ENCODE data around the gene CSF3. TPM values are rescaled to one million over a fixed set of nuclear protein-coding genes. Genes with fewer than 3 reads are reported as not detected.

Gene CSF3
- total and polyA plus RNA-seq, 2 donors (not counting 1 experiment from before 2014, with no cell fraction given): not detected

GRCh38 chr17:40038882-40039513, 23.8 kb downstream of the CSF3 start:
- Histone ChIP-seq H3K79me2 (ENCODE audit: control insufficient read depth, insufficient read depth, low read length) (no peaks in the 10 kb centered on the region), H3K27ac (ENCODE audit: insufficient read depth, low read length) (peak overlapping the region; percentile 81), H3K9me3 (ENCODE audit: control insufficient read depth, insufficient read depth, low read depth, low read length) (no peaks in the 10 kb centered on the region), H3K4me2 (ENCODE audit: extremely low read depth, insufficient read depth, low read length) (peak overlapping the region; percentile 84), H2AFZ (ENCODE audit: low read length) (peak overlapping the region; percentile 26), H3K4me3 (replicated peaks in 1 of 4; ENCODE audit: control extremely low read depth in 1 of 4, insufficient read depth in 1 of 4, low read depth in 3 of 4, low read length in 4 of 4) (no peak overlapping the region), H3K36me3 (ENCODE audit: control insufficient read depth, insufficient read depth, low read length) (peaks cover 7% of the 10 kb centered on the region), H3K4me1 (ENCODE audit: control insufficient read depth, extremely low read depth, insufficient read depth, low read length) (peaks cover 6% of the 10 kb centered on the region), H3K27me3 (ENCODE audit: control insufficient read depth, insufficient read depth, low read length) (no peaks in the 10 kb centered on the region), H3K9ac (ENCODE audit: insufficient read depth, low read length) (no peak overlapping the region), H4K20me1 (ENCODE audit: control insufficient read depth, extremely low read depth, insufficient read depth, low read length) (no peaks in the 10 kb centered on the region)
- DNase-seq (ENCODE audit: low read depth in 2 of 2): peak; percentile 79 to 91
- peak; percentile 75 to 89 for TF ChIP-seq CTCF (conservative IDR thresholded peaks at IDR 0.05 in 1 of 2, IDR thresholded peaks at IDR 0.05 in 1 of 2; ENCODE audit: low read depth in 1 of 2, low read length in 2 of 2)
- no peak for TF ChIP-seq EZH2 (IDR thresholded peaks at IDR 0.05; ENCODE audit: low read length, missing control alignments)

DNA sequence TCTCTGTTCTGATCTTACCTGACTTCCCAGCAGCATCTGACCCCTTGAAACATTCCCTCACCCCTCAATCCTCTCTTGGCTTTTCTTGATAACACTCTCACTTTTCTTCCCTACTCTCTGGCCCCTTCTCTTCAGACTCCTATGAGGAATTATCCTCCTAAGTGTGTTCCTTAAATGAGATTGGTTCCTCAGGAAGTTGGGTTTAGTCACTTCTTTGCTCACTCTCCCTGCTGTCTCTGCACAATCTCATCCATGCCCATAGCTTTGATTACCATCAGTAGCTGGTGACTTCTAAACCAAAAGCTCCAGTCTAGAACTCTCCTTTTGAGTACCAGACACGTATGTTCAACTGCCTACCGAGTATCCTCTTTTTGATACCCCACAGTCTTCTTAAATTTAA, 26.0 kb downstream of the CSF3 start:
- DNase-seq (ENCODE audit: low read depth in 2 of 2): no peak
- Histone ChIP-seq H3K4me1 (ENCODE audit: control insufficient read depth, extremely low read depth, insufficient read depth, low read length) (peaks cover 6% of the 10 kb centered on the region), H3K27ac (ENCODE audit: insufficient read depth, low read length) (no peak overlapping the region), H3K9me3 (ENCODE audit: control insufficient read depth, insufficient read depth, low read depth, low read length) (no peaks in the 10 kb centered on the region), H3K4me2 (ENCODE audit: extremely low read depth, insufficient read depth, low read length) (no peak overlapping the region), H3K9ac (ENCODE audit: insufficient read depth, low read length) (no peak overlapping the region), H3K27me3 (ENCODE audit: control insufficient read depth, insufficient read depth, low read length) (no peaks in the 10 kb centered on the region), H3K4me3 (replicated peaks in 1 of 4; ENCODE audit: control extremely low read depth in 1 of 4, insufficient read depth in 1 of 4, low read depth in 3 of 4, low read length in 4 of 4) (no peak overlapping the region), H4K20me1 (ENCODE audit: control insufficient read depth, extremely low read depth, insufficient read depth, low read length) (no peaks in the 10 kb centered on the region), H3K36me3 (ENCODE audit: control insufficient read depth, insufficient read depth, low read length) (no peaks in the 10 kb centered on the region), H2AFZ (ENCODE audit: low read length) (no peak overlapping the region), H3K79me2 (ENCODE audit: control insufficient read depth, insufficient read depth, low read length) (no peaks in the 10 kb centered on the region)
- TF ChIP-seq CTCF (conservative IDR thresholded peaks at IDR 0.05 in 1 of 2, IDR thresholded peaks at IDR 0.05 in 1 of 2; ENCODE audit: low read depth in 1 of 2, low read length in 2 of 2): no peak
- no peak for TF ChIP-seq EZH2 (IDR thresholded peaks at IDR 0.05; ENCODE audit: low read length, missing control alignments)

GRCh38 chr17:40056379-40057015, 41.3 kb downstream of the CSF3 start:
- H2AFZ ChIP-seq (ENCODE audit: low read length): no peak overlapping the region
- no peak overlapping the region for H3K27ac ChIP-seq (ENCODE audit: insufficient read depth, low read length)
- H3K4me3 ChIP-seq (replicated peaks in 1 of 4; ENCODE audit: control extremely low read depth in 1 of 4, insufficient read depth in 1 of 4, low read depth in 3 of 4, low read length in 4 of 4): no peak overlapping the region
- H3K79me2 ChIP-seq (ENCODE audit: control insufficient read depth, insufficient read depth, low read length): peaks cover 4% of the 10 kb centered on the region
- no peaks in the 10 kb centered on the region for H4K20me1 ChIP-seq (ENCODE audit: control insufficient read depth, extremely low read depth, insufficient read depth, low read length)
- H3K9ac ChIP-seq (ENCODE audit: insufficient read depth, low read length): no peak overlapping the region
- H3K36me3 ChIP-seq (ENCODE audit: control insufficient read depth, insufficient read depth, low read length): no peaks in the 10 kb centered on the region
- H3K4me1 ChIP-seq (ENCODE audit: control insufficient read depth, extremely low read depth, insufficient read depth, low read length): peaks cover 5% of the 10 kb centered on the region
- TF ChIP-seq CTCF (conservative IDR thresholded peaks at IDR 0.05 in 1 of 2, IDR thresholded peaks at IDR 0.05 in 1 of 2; ENCODE audit: low read depth in 1 of 2, low read length in 2 of 2) (no peak), EZH2 (IDR thresholded peaks at IDR 0.05; ENCODE audit: low read length, missing control alignments) (no peak)
- H3K4me2 ChIP-seq (ENCODE audit: extremely low read depth, insufficient read depth, low read length): no peak overlapping the region
- no peaks in the 10 kb centered on the region for H3K9me3 ChIP-seq (ENCODE audit: control insufficient read depth, insufficient read depth, low read depth, low read length)
- DNase-seq (ENCODE audit: low read depth in 2 of 2): no peak
- no peaks in the 10 kb centered on the region for H3K27me3 ChIP-seq (ENCODE audit: control insufficient read depth, insufficient read depth, low read length)
